ENCODE measurements around the gene DLG1. TPM values are rescaled to one million over a fixed set of nuclear protein-coding genes. Genes with fewer than 3 reads are reported as not detected.

DLG1 gene
- total and polyA plus RNA-seq, 2 donors from 2014 or later = 19.4 to 101 TPM

DNA sequence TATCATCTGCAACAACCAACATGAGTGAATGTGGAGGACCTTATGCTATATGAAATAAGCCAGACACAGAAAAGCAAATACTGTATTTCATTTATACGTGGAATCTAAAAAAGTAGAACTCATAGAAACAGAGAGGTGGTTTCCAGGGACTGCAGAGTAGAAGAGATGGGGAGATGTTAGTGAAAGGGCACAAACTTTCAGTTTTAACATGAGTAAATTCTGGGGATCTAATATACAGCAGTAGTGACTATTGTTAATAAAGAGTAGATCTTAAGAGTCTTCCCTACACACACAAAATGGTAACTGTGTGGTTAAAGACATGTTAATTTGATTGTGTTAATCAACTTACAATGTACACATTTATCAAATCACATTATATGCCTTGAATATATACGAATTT lies 247.9 kb downstream of the DLG1 start:
- DNase-seq (no peak), FAIRE-seq (no peak)
- no peak overlapping the region for H3K27ac ChIP-seq (ENCODE audit: low read depth in 2 of 2, low read length in 2 of 2)
- H3K36me3 ChIP-seq (ENCODE audit: control insufficient read depth in 2 of 3, insufficient read depth in 3 of 3, low read length in 3 of 3) = peaks cover 7 to 17% (median 12%) of the 10 kb centered on the region in 3 donors
- TF ChIP-seq CTCF (IDR thresholded peaks at IDR 0.05; ENCODE audit: borderline replicate concordance, extremely low read depth, insufficient read depth) = no peak
- no peaks in the 10 kb centered on the region for H3K9me3 ChIP-seq (ENCODE audit: control insufficient read depth in 2 of 3, insufficient read depth in 1 of 3, low read length in 3 of 3)
- H3K4me1 ChIP-seq (ENCODE audit: control insufficient read depth in 2 of 3, insufficient read depth in 2 of 3, low read depth in 1 of 3, low read length in 3 of 3) = no peaks in the 10 kb centered on the region
- no peak overlapping the region for H3K9ac ChIP-seq (ENCODE audit: low read length in 3 of 3)
- H3K4me3 ChIP-seq (ENCODE audit: low read length in 3 of 3) = no peak overlapping the region
- intact Hi-C loops (cut with DNase I) = no loop called here
- H3K27me3 ChIP-seq (ENCODE audit: control insufficient read depth, insufficient read depth, low read length) = no peaks in the 10 kb centered on the region

- no peak overlapping the region for H3K9ac ChIP-seq (ENCODE audit: low read length in 3 of 3)
- no peaks in the 10 kb centered on the region for H3K27me3 ChIP-seq (ENCODE audit: control insufficient read depth, insufficient read depth, low read length)
- no peak overlapping the region for H3K27ac ChIP-seq (ENCODE audit: low read depth in 2 of 2, low read length in 2 of 2)
- no peaks in the 10 kb centered on the region for H3K9me3 ChIP-seq (ENCODE audit: control insufficient read depth in 2 of 3, insufficient read depth in 1 of 3, low read length in 3 of 3)
- intact Hi-C loops (cut with DNase I) = no loop called here
- no peak overlapping the region for H3K4me3 ChIP-seq (ENCODE audit: low read length in 3 of 3)
- DNase-seq (no peak), FAIRE-seq (no peak)
- TF ChIP-seq CTCF (IDR thresholded peaks at IDR 0.05; ENCODE audit: borderline replicate concordance, extremely low read depth, insufficient read depth) = no peak
- H3K4me1 ChIP-seq (ENCODE audit: control insufficient read depth in 2 of 3, insufficient read depth in 2 of 3, low read depth in 1 of 3, low read length in 3 of 3) = no peaks in the 10 kb centered on the region
- H3K36me3 ChIP-seq (ENCODE audit: control insufficient read depth in 2 of 3, insufficient read depth in 3 of 3, low read length in 3 of 3) = peaks cover 6 to 18% (median 8%) of the 10 kb centered on the region in 3 donors
These were observed 255.9 kb downstream of the DLG1 start for GRCh38 chr3:197042539-197042938.

- intact Hi-C loops (cut with DNase I) = no loop called here
- TF ChIP-seq CTCF (IDR thresholded peaks at IDR 0.05; ENCODE audit: borderline replicate concordance, extremely low read depth, insufficient read depth) = no peak
- Histone ChIP-seq H3K27ac (ENCODE audit: low read depth in 2 of 2, low read length in 2 of 2) (no peak overlapping the region), H3K27me3 (ENCODE audit: control insufficient read depth, insufficient read depth, low read length) (no peaks in the 10 kb centered on the region), H3K36me3 (ENCODE audit: control insufficient read depth in 2 of 3, insufficient read depth in 3 of 3, low read length in 3 of 3) (peaks cover 6 to 18% (median 8%) of the 10 kb centered on the region in 3 donors), H3K4me3 (ENCODE audit: low read length in 3 of 3) (no peak overlapping the region), H3K9ac (ENCODE audit: low read length in 3 of 3) (no peak overlapping the region), H3K4me1 (ENCODE audit: control insufficient read depth in 2 of 3, insufficient read depth in 2 of 3, low read depth in 1 of 3, low read length in 3 of 3) (no peaks in the 10 kb centered on the region), H3K9me3 (ENCODE audit: control insufficient read depth in 2 of 3, insufficient read depth in 1 of 3, low read length in 3 of 3) (no peaks in the 10 kb centered on the region)
- FAIRE-seq = no peak
- DNase-seq = no peak
These were observed 256.4 kb downstream of the DLG1 start for GRCh38 chr3:197041875-197042488.

GRCh38 chr3:197040658-197041057 lies 257.8 kb downstream of the DLG1 start:
- TF ChIP-seq CTCF (IDR thresholded peaks at IDR 0.05; ENCODE audit: borderline replicate concordance, extremely low read depth, insufficient read depth) = no peak
- H3K9me3 ChIP-seq (ENCODE audit: control insufficient read depth in 2 of 3, insufficient read depth in 1 of 3, low read length in 3 of 3) = no peaks in the 10 kb centered on the region
- no peak overlapping the region for H3K9ac ChIP-seq (ENCODE audit: low read length in 3 of 3)
- FAIRE-seq (no peak), DNase-seq (no peak)
- H3K27ac ChIP-seq (ENCODE audit: low read depth in 2 of 2, low read length in 2 of 2) = no peak overlapping the region
- no peak overlapping the region for H3K4me3 ChIP-seq (ENCODE audit: low read length in 3 of 3)
- H3K27me3 ChIP-seq (ENCODE audit: control insufficient read depth, insufficient read depth, low read length) = no peaks in the 10 kb centered on the region
- intact Hi-C loops (cut with DNase I) = no loop called here
- peaks cover 3 to 12% (median 6%) of the 10 kb centered on the region in 3 donors for H3K36me3 ChIP-seq (ENCODE audit: control insufficient read depth in 2 of 3, insufficient read depth in 3 of 3, low read length in 3 of 3)
- H3K4me1 ChIP-seq (ENCODE audit: control insufficient read depth in 2 of 3, insufficient read depth in 2 of 3, low read depth in 1 of 3, low read length in 3 of 3) = no peaks in the 10 kb centered on the region
